ENCODE results near the gene EXOSC5.

- TF ChIP-seq NFE2L2 (IDR thresholded peaks at IDR 0.05; ENCODE audit: low read depth, low read length) (no peak), POLR2A (IDR thresholded peaks at IDR 0.05; ENCODE audit: low read depth, low read length) (no peak), MAZ (IDR thresholded peaks at IDR 0.05; ENCODE audit: borderline replicate concordance, low read depth, low read length) (no peak), CTCF (conservative IDR thresholded peaks at IDR 0.05; ENCODE audit: low read depth, low read length) (peak; percentile 14; the same call in 1 of the 2 replicates), CEBPB (IDR thresholded peaks at IDR 0.05; ENCODE audit: low read depth, low read length) (no peak), RAD21 (IDR thresholded peaks at IDR 0.05; ENCODE audit: low read length) (no peak), RFX5 (IDR thresholded peaks at IDR 0.05; ENCODE audit: low read depth, low read length) (no peak), FOS (IDR thresholded peaks at IDR 0.05; ENCODE audit: low read depth, low read length) (no peak), RCOR1 (IDR thresholded peaks at IDR 0.05; ENCODE audit: insufficient replicate concordance, low read length) (no peak), BHLHE40 (IDR thresholded peaks at IDR 0.05; ENCODE audit: low read depth, low read length) (no peak), MAFK (IDR thresholded peaks at IDR 0.05; ENCODE audit: low read depth, low read length) (no peak)
Observed at GRCh38 chr19:41377977-41378709, 19.0 kb downstream of the EXOSC5 start.
